Ectodermal cell (in vitro differentiated cells): ENCODE data around the gene RTL9.
"Not testable (repeated sequence)": the region's sequence is repeated elsewhere in the genome, so short reads cannot be mapped to it uniquely, and the experiment has no call there.

Source experiments
- H3K27ac ChIP-seq: 2 replicates; pipeline ENCODE4 v1.7.0; 2013; ENCODE audit warnings: mild to moderate bottlenecking, low read depth, low read length; ENCODE audit not compliant: insufficient read depth, poor library complexity, severe bottlenecking
- H3K27me3 ChIP-seq: 2 replicates; pipeline ENCODE4 v1.7.0; 2013; ENCODE audit warnings: mild to moderate bottlenecking, low read length; ENCODE audit not compliant: insufficient read depth, control insufficient read depth, poor library complexity, severe bottlenecking
- H3K36me3 ChIP-seq: one replicate; pipeline ENCODE4 v1.7.0; 2013; ENCODE audit warnings: low read length; ENCODE audit not compliant: control insufficient read depth, insufficient read depth
- H3K4me1 ChIP-seq: one replicate; pipeline ENCODE4 v1.7.0; 2013; ENCODE audit warnings: low read length; ENCODE audit not compliant: control insufficient read depth, insufficient read depth
- H3K4me3 ChIP-seq: 2 replicates; pipeline ENCODE4 v1.7.0; 2013; ENCODE audit warnings: low read depth, low read length, control low read depth; ENCODE audit not compliant: insufficient read depth
- H3K9me3 ChIP-seq: 2 replicates; pipeline ENCODE4 v1.7.0; 2013; ENCODE audit warnings: mild to moderate bottlenecking, low read length, moderate library complexity; ENCODE audit not compliant: control insufficient read depth
- WGBS, 2 experiments: methylation state at CpG; one replicate each; pipeline ENCODE4 v1.1.7; 2013; ENCODE audit warnings: missing lambda C conversion rate in 2 of 2; 5-methylcytosine and 5-hydroxymethylcytosine counted together

RTL9 gene

GRCh38 chrX:110320381-110320987 lies 38.2 kb upstream of the RTL9 start:
- no peaks in the 10 kb centered on the region for H3K4me1 ChIP-seq
- 42 to 48% methylated on average over 1 of the region's 3 CpGs for WGBS, 2 experiments
- no peak overlapping the region for H3K27ac ChIP-seq
- H3K9me3 ChIP-seq, result no peaks in the 10 kb centered on the region
- H3K36me3 ChIP-seq, result no peaks in the 10 kb centered on the region
- H3K4me3 ChIP-seq, result no peak overlapping the region
- H3K27me3 ChIP-seq, result peaks cover 7% of the 10 kb centered on the region

- Histone ChIP-seq H3K27me3 (peaks cover 7% of the 10 kb centered on the region), H3K4me3 (no peak overlapping the region), H3K9me3 (no peaks in the 10 kb centered on the region), H3K27ac (no peak overlapping the region), H3K4me1 (no peaks in the 10 kb centered on the region), H3K36me3 (no peaks in the 10 kb centered on the region)
Observed at GRCh38 chrX:110321081-110321480, 37.6 kb upstream of the RTL9 start.

- Histone ChIP-seq H3K4me1 (no peaks in the 10 kb centered on the region), H3K27ac (no peak overlapping the region), H3K9me3 (no peaks in the 10 kb centered on the region), H3K27me3 (peaks cover 7% of the 10 kb centered on the region), H3K36me3 (no peaks in the 10 kb centered on the region), H3K4me3 (no peak overlapping the region)
- WGBS, 2 experiments, result 50% methylated on average over 1 of the region's 3 CpGs; no CpG with 5 or more reads in 1 of the 2 experiments
Observed at GRCh38 chrX:110321670-110322069, 37.0 kb upstream of the RTL9 start.

- no peak overlapping the region for H3K27ac ChIP-seq
- H3K4me3 ChIP-seq, result no peak overlapping the region
- WGBS, 2 experiments, result 78 to 83% methylated on average over 4 of the region's 4 CpGs
- H3K4me1 ChIP-seq, result no peaks in the 10 kb centered on the region
- peaks cover 7% of the 10 kb centered on the region for H3K27me3 ChIP-seq
- no peaks in the 10 kb centered on the region for H3K9me3 ChIP-seq
- no peaks in the 10 kb centered on the region for H3K36me3 ChIP-seq
Observed at GRCh38 chrX:110322603-110323002, 36.0 kb upstream of the RTL9 start.

GRCh38 chrX:110326712-110327111 lies 31.9 kb upstream of the RTL9 start:
- H3K27me3 ChIP-seq, result no peaks in the 10 kb centered on the region
- 92 to 96% methylated on average over 4 of the region's 4 CpGs for WGBS, 2 experiments
- no peaks in the 10 kb centered on the region for H3K4me1 ChIP-seq
- no peak overlapping the region for H3K4me3 ChIP-seq
- no peak overlapping the region for H3K27ac ChIP-seq
- H3K9me3 ChIP-seq, result no peaks in the 10 kb centered on the region
- H3K36me3 ChIP-seq, result no peaks in the 10 kb centered on the region

GRCh38 chrX:110327336-110327735 lies 31.3 kb upstream of the RTL9 start:
- no peaks in the 10 kb centered on the region for H3K4me1 ChIP-seq
- no peak overlapping the region for H3K27ac ChIP-seq
- no CpG with 5 or more reads among the region's 1 CpG for WGBS, 2 experiments
- H3K9me3 ChIP-seq, result no peaks in the 10 kb centered on the region
- no peaks in the 10 kb centered on the region for H3K27me3 ChIP-seq
- no peaks in the 10 kb centered on the region for H3K36me3 ChIP-seq
- H3K4me3 ChIP-seq, result no peak overlapping the region

- not testable (repeated sequence) for H3K4me3 ChIP-seq, H3K27ac ChIP-seq, H3K4me1 ChIP-seq, H3K27me3 ChIP-seq, H3K36me3 ChIP-seq, H3K9me3 ChIP-seq
- WGBS, 2 experiments, result 100% methylated on average over 1 of the region's 1 CpG; no CpG with 5 or more reads in 1 of the 2 experiments
Observed at GRCh38 chrX:110328613-110329012, 30.0 kb upstream of the RTL9 start.

- no peaks in the 10 kb centered on the region for H3K36me3 ChIP-seq
- WGBS, 2 experiments, result 94 to 97% methylated on average over 3 of the region's 3 CpGs
- H3K27ac ChIP-seq, result no peak overlapping the region
Observed at GRCh38 chrX:110331444-110332030, 27.1 kb upstream of the RTL9 start.

GRCh38 chrX:110333458-110333857 lies 25.2 kb upstream of the RTL9 start:
- not testable (repeated sequence) for H3K4me3 ChIP-seq, H3K36me3 ChIP-seq, H3K9me3 ChIP-seq, H3K27me3 ChIP-seq, H3K27ac ChIP-seq, H3K4me1 ChIP-seq
- WGBS, 2 experiments, result 100% methylated on average over 1 of the region's 1 CpG; no CpG with 5 or more reads in 1 of the 2 experiments

More at GRCh38 chrX:110331444-110332030, 27.1 kb upstream of the RTL9 start:
- H3K4me1 ChIP-seq, result no peaks in the 10 kb centered on the region
- H3K9me3 ChIP-seq, result no peaks in the 10 kb centered on the region
- no peaks in the 10 kb centered on the region for H3K27me3 ChIP-seq
- no peak overlapping the region for H3K4me3 ChIP-seq

GRCh38 chrX:110338935-110339334 lies 19.7 kb upstream of the RTL9 start:
- Histone ChIP-seq H3K4me1 (no peaks in the 10 kb centered on the region), H3K27ac (no peak overlapping the region), H3K9me3 (no peaks in the 10 kb centered on the region), H3K4me3 (no peak overlapping the region), H3K27me3 (no peaks in the 10 kb centered on the region), H3K36me3 (no peaks in the 10 kb centered on the region)
- 60 to 91% methylated on average over 1 to 4 of the region's 4 CpGs for WGBS, 2 experiments
